Activated T-cell treated with anti-CD3 and anti-CD28 coated beads, Interleukin-2, amount 50 U/mL, for 48 hours (primary cell): ENCODE measurements around the gene STAT4.

Experiments
- DNase-seq, 2 experiments: peaks; one replicate each; pipeline ENCODE4 v3.0.0-alpha.2; 2020

STAT4 gene

DNA sequence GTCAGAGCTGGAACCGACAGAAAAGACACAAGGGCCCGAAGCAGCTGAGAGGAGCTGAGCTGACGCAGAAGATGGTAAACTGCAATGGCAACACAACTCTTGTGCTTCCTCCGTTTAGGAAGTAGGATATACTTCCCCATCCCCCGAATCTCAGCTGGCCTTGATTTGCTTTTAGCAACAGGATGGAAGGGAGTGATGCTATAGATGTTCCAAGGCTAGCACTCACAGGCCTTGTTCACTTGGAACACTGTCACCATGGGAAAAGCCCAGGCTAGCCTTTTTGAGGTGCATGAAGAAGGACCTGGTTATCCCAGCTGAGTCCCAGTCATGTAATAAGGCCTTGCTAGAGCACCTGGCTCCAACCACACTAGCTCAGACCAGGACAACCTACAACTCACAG lies 162.9 kb downstream of the STAT4 start:
- no peak for DNase-seq

- no peak for DNase-seq
Observed at GRCh38 chr2:190987116-190987515, 163.7 kb downstream of the STAT4 start.

GRCh38 chr2:190986221-190986953 lies 164.4 kb downstream of the STAT4 start:
- DNase-seq = no peak

DNA sequence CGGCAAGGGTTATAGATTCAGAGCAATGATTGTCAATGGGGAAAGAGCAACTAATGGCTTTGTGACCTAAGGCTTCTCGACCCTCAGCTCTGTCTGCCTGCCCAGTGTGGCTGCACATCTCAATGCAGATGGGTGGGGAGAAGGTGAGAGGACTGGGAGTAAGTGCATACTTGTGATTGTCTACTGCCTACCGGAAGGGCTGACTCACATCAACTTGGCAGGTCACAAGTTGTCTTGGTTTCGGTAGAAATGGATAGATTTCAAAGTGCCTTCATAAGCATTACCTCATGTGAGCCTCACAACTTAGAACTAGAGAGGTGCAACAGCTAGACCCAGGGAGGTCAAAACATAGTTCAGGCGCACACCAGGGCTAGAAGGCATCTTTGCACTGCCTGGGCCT lies 166.2 kb downstream of the STAT4 start:
- DNase-seq = no peak

DNA sequence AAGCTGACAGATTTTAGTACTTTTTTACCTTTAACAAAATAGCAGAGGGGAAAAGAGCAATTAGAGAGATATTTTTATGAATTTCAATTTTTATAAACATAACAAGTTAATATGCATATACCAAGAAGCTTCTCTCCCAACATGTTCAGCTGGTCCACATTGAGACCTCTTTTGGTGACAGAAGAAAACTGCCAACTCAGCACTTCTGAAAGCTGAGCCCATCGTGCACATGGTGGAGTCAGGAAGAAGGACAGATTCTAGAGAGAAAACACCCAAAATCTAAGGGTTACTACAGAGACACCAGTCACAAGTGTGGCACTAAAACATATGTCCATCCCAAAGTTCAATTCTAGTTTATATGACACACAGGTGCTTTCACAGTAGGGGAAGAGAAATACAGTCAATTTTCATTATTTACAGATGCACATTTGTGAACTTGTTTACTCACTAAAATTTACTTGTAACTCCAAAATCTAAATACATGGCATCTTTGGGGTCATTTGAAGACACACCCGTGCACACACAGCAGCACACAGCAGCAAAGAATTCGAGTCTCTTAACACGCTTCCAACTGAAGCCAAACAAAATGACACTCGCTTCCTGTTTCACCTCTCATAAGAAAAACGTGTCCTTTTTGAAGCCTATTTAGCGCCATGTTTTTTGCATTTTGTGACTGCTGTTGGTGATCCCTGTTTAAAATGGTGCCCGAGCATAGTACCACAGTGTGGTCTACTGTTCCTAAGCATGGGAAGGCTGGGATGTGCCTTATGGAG lies 168.3 kb downstream of the STAT4 start:
- no peak for DNase-seq

GRCh38 chr2:190981733-190982132 lies 169.1 kb downstream of the STAT4 start:
- DNase-seq = no peak

DNA sequence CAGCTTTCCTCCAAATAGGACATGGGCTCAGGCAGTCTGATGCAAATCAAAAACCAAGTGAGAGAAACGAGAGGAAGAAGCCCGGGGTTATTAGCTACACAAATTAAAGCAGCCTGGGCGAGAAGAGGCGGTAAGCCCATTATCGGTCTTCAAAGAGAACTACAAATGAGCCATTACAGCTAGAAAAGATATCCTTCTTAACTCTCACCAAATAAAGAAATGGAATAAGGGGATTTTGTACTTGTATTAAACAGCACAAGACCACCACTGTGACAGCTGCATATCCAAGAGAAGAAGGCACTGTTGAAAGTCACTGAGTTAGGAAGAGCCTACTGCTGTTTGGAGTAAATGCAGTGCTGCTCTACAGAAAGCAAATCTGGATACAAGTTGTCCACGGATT lies 169.5 kb downstream of the STAT4 start:
- DNase-seq = no peak

DNA sequence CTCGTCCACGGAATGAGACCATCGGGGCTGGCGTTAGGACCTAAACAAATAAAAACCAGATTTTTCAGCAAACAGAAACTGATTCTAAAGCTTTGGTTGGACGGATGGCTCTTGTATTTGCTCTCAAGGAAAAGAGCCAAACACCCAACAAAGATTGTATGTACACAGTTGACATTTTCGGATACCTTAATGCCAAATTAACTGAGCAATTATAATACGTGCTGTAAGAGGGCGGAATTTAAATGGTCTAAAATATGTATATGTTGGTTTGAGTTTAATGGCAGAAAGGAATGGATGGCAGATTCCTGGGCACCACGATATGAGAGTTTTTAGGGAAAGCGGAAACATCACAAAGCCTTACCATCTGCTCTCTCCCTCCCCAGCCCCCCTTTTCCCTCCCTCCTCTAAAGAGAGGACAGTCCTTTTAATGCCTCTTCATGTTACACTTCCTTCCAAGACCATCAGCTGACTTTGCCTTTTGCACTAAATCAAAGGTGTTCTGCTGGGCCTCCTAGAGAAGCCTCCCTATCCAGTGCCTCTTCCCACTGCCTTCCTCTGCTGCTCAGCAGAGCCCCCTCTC lies 170.1 kb downstream of the STAT4 start:
- DNase-seq = no peak

DNA sequence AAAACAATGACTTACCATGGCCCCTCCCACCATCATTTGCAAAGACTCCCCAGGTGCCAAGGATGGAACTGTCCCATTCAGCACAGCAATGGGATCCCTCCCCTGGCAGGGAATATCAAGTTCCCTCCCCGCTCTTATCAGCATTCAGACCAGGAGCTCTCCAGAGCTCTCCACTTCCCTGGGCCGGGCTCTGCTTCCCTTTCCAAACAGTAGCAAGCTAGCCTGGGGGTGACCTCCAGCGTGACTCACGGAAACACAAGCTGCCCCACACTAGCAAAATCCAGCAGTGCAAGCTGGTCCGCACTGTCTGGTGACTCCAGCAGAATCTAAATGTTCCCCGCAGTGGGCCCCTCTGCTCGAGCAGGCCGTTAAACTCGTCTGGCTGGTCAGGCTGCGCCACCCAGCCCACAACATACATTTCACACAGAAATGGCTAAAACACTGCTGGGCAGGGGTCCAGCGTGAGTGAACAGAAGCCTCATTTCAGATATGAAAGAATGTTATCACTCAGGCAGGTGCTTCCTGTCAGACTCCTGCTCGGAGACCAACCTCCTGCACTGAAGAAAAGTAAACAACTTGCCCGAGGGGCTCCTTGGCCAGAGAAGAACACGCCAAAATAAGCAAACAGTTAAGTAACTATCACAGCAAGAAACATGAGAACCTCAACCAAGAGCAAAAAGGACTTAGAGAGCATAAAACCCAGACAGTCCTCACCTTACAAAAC lies 170.7 kb downstream of the STAT4 start:
- no peak for DNase-seq
